HG02763 (cell line): ENCODE results near the gene RAD51AP1.
"Not testable (repeated sequence)": the region's sequence is repeated elsewhere in the genome, so short reads cannot be mapped to it uniquely, and the experiment has no call there.

Experiments
- ATAC-seq: cut with Tn5 transposase; IDR thresholded peaks from one replicate; pipeline ENCODE4 v1.9.1; 2021; ENCODE audit warnings: mild to moderate bottlenecking, moderate library complexity; ENCODE audit not compliant: unreplicated experiment

RAD51AP1 gene

GRCh38 chr12:4538207-4539160, at the start of gene RAD51AP1:
TSS of gene RAD51AP1 (plus strand) at chr12:4538890. CDS start at chr12:4538940, 50 bp downstream.
- ATAC-seq = peak; percentile 84

GRCh38 chr12:4489556-4489955, 49.1 kb upstream of the RAD51AP1 start:
- no peak for ATAC-seq

- no peak for ATAC-seq
These were observed 47.7 kb upstream of the RAD51AP1 start for GRCh38 chr12:4490973-4491372.

- ATAC-seq = no peak
These were observed 42.4 kb upstream of the RAD51AP1 start for GRCh38 chr12:4496145-4496838.

GRCh38 chr12:4499186-4499585, 39.5 kb upstream of the RAD51AP1 start:
- ATAC-seq = no peak

GRCh38 chr12:4505376-4505986, 33.2 kb upstream of the RAD51AP1 start:
- no peak for ATAC-seq

- ATAC-seq = no peak
These were observed 32.3 kb upstream of the RAD51AP1 start for GRCh38 chr12:4506430-4506829.

- ATAC-seq = peak; percentile 57
These were observed 31.8 kb upstream of the RAD51AP1 start for GRCh38 chr12:4506870-4507269.

GRCh38 chr12:4508503-4508902, 30.2 kb upstream of the RAD51AP1 start:
- not testable (repeated sequence) for ATAC-seq

GRCh38 chr12:4509269-4509668, 29.4 kb upstream of the RAD51AP1 start:
- ATAC-seq = not testable (repeated sequence)

- ATAC-seq = no peak
These were observed 20.5 kb upstream of the RAD51AP1 start for GRCh38 chr12:4518106-4518728.

- not testable (repeated sequence) for ATAC-seq
These were observed 15.2 kb upstream of the RAD51AP1 start for GRCh38 chr12:4523443-4523842.

- no peak for ATAC-seq
These were observed 11.7 kb upstream of the RAD51AP1 start for GRCh38 chr12:4526923-4527546.

GRCh38 chr12:4530160-4530559, 8.5 kb upstream of the RAD51AP1 start:
- no peak for ATAC-seq

GRCh38 chr12:4530982-4531586, 7.6 kb upstream of the RAD51AP1 start:
- no peak for ATAC-seq

- ATAC-seq = no peak
These were observed 3.6 kb upstream of the RAD51AP1 start for GRCh38 chr12:4535092-4535491.

- no peak for ATAC-seq
These were observed 2.8 kb upstream of the RAD51AP1 start for GRCh38 chr12:4535871-4536270.

- no peak for ATAC-seq
These were observed 629 bp downstream of the RAD51AP1 start for GRCh38 chr12:4539167-4539870.

- no peak for ATAC-seq
These were observed 1.5 kb downstream of the RAD51AP1 start for GRCh38 chr12:4540170-4540569.

- no peak for ATAC-seq
These were observed 1.9 kb downstream of the RAD51AP1 start for GRCh38 chr12:4540638-4541037.
